Measurements from ENCODE around the gene HOXD8. TPM values are rescaled to one million over a fixed set of nuclear protein-coding genes. Genes with fewer than 3 reads are reported as not detected.

Gene HOXD8
- total and polyA plus RNA-seq, 2 of the 8 experiments (the other 6 are each of a cell fraction or from before 2014, with no cell fraction given), result not detected

- DNase-seq (ENCODE audit: low read depth in 1 of 2, low spot score in 2 of 2) (peak in 1 of 2 experiments; percentile 74), FAIRE-seq (no peak)
- Histone ChIP-seq H3K79me2 (ENCODE audit: control insufficient read depth in 1 of 2, insufficient read depth in 2 of 2, low read length in 2 of 2) (no peaks in the 10 kb centered on the region), H3K9me3 (ENCODE audit: insufficient read depth in 2 of 2, low read depth in 1 of 2, low read length in 1 of 2) (no peaks in the 10 kb centered on the region), H3K27ac (ENCODE audit: low read depth, low read length) (no peak overlapping the region), H2BK15ac (ENCODE audit: low read length) (no peak overlapping the region), H2BK20ac (ENCODE audit: low read length) (no peak overlapping the region), H2AK5ac (ENCODE audit: low read depth, low read length) (no peak overlapping the region), H3K36me3 (ENCODE audit: control insufficient read depth in 2 of 4, insufficient read depth in 4 of 4, low read length in 3 of 4) (no peaks in the 10 kb centered on the region), H2BK12ac (ENCODE audit: low read depth, low read length) (no peak overlapping the region), H3K18ac (ENCODE audit: extremely low read depth, low read length) (no peak overlapping the region), H4K8ac (ENCODE audit: extremely low read depth, insufficient read depth, low read length) (no peak overlapping the region), H4K5ac (ENCODE audit: insufficient read length, low read depth, low read length) (no peak overlapping the region), H4K20me1 (replicated peaks in 1 of 2; ENCODE audit: control insufficient read depth in 1 of 2, insufficient read depth in 2 of 2, low read length in 2 of 2) (peaks cover 8 to 25% of the 10 kb centered on the region in 2 experiments), H2BK120ac (replicated peaks; ENCODE audit: low read depth, low read length) (no peak overlapping the region), H3K4me2 (ENCODE audit: insufficient read depth in 1 of 2, low read depth in 2 of 2, low read length in 2 of 2) (peak overlapping the region; percentile 73), H3K27me3 (replicated peaks in 1 of 4; ENCODE audit: control insufficient read depth in 3 of 4, extremely low read depth in 1 of 4, insufficient read depth in 3 of 4, low read length in 3 of 4) (peaks cover 92 to 99% (median 97%) of the 10 kb centered on the region in 4 experiments), H3K4me3 (ENCODE audit: extremely low read depth in 1 of 4, insufficient read depth in 2 of 4, low read depth in 3 of 4, low read length in 4 of 4) (peak overlapping the region; percentile 24 to 56 (median 34); a peak in 6 of 8 replicates), H2AFZ (ENCODE audit: low read length) (peak overlapping the region; percentile 0; the same call in 1 of the 2 replicates), H3K23me2 (ENCODE audit: low read depth, low read length) (peaks cover 6% of the 10 kb centered on the region; the same call in 1 of the 2 replicates), H3K79me1 (ENCODE audit: low read depth, low read length) (no peaks in the 10 kb centered on the region), H3K56ac (replicated peaks; ENCODE audit: insufficient read length, low read depth, low read length) (no peak overlapping the region), H3K4ac (replicated peaks; ENCODE audit: insufficient read length, low read depth, low read length) (no peak overlapping the region), H3K4me1 (replicated peaks in 1 of 4; ENCODE audit: control insufficient read depth in 3 of 4, insufficient read depth in 4 of 4, low read length in 3 of 4) (peaks cover 3 to 17% (median 7%) of the 10 kb centered on the region in 4 experiments), H3K23ac (ENCODE audit: insufficient read length) (no peak overlapping the region), H3K9ac (replicated peaks in 1 of 4; ENCODE audit: extremely low read depth in 1 of 4, low read depth in 3 of 4, low read length in 3 of 4) (no peak overlapping the region), H3K14ac (ENCODE audit: insufficient read length) (no peak overlapping the region), H4K91ac (replicated peaks; ENCODE audit: insufficient read length, low read length) (no peak overlapping the region), H2BK5ac (ENCODE audit: low read depth, low read length) (no peak overlapping the region)
- POLR2A ChIA-PET (ENCODE audit: partially characterized antibody), result interaction anchor here (0.6 to 1.0 kb wide), 3 partner anchors 10 to 1579 kb away, joined by 3 read pairs; partner anchors contain the start of gene HOXD1
- CTCF ChIA-PET (ENCODE audit: partially characterized antibody), result interaction anchor here (0.9 to 7.5 kb wide), 9 partner anchors 9 to 378 kb away, joined by 3 to 60 read pairs (median 7); partner anchors contain the start of gene HOXD1
- 2% methylated on average over 60 of the region's 68 CpGs; no CpG with 5 or more reads in 1 of the 2 experiments for WGBS, 2 experiments (ENCODE audit: extremely low coverage in 1 of 2, insufficient coverage in 1 of 2, insufficient read length in 1 of 2, insufficient replicate concordance in 2 of 2, low coverage in 1 of 2, low lambda C conversion rate in 2 of 2, missing lambda C conversion rate in 1 of 2)
- no peak for TF ChIP-seq TCF12 (IDR thresholded peaks at IDR 0.05; ENCODE audit: low read depth, low read length)
- TF ChIP-seq JUN (IDR thresholded peaks at IDR 0.05; ENCODE audit: low read depth, low read length), result no peak
- peak; percentile 73 for TF ChIP-seq USF2 (IDR thresholded peaks at IDR 0.05; ENCODE audit: low read length)
- TF ChIP-seq SP2 (IDR thresholded peaks at IDR 0.05; ENCODE audit: low read length), result no peak
- TF ChIP-seq KDM4A (IDR thresholded peaks at IDR 0.05; ENCODE audit: low read depth, low read length, severe bottlenecking), result peak; percentile 89
- TF ChIP-seq CEBPB (IDR thresholded peaks at IDR 0.05; ENCODE audit: low read depth, low read length), result no peak
- TF ChIP-seq ZNF274 (IDR thresholded peaks at IDR 0.05; ENCODE audit: borderline replicate concordance, extremely low read depth, low read length), result no peak
- no peak; the same call in 1 of the 2 replicates for TF ChIP-seq RBBP5 (IDR thresholded peaks at IDR 0.05; ENCODE audit: borderline replicate concordance, low read depth, low read length)
- TF ChIP-seq POU5F1 (IDR thresholded peaks at IDR 0.05; ENCODE audit: low read depth, low read length), result no peak
- no peak for TF ChIP-seq SRF (IDR thresholded peaks at IDR 0.05; ENCODE audit: low read depth, low read length)
- peak; percentile 35 for TF ChIP-seq ASH2L (IDR thresholded peaks at IDR 0.05; ENCODE audit: low read length)
- peak; percentile 78 for TF ChIP-seq CTBP2 (IDR thresholded peaks at IDR 0.05; ENCODE audit: borderline replicate concordance, insufficient read depth, insufficient read length, low read length)
These were observed 48.7 kb downstream of the HOXD8 start for GRCh38 chr2:176178038-176178756.
